OCI-LY3 (cell line): ENCODE measurements around the gene JCHAIN.

Source experiments
- H2AFZ ChIP-seq: fragments of 200-600, 300-600 bp; shearing (Covaris generic); 2 replicates; pipeline ENCODE4 v1.6.0; 2014; ENCODE audit warnings: antibody characterized with exemption, low read depth, low read length
- H3K27ac ChIP-seq: fragments of 200-600, 300-600 bp; sonication (generic); 2 replicates; pipeline ENCODE4 v1.5.1; 2014; ENCODE audit warnings: mild to moderate bottlenecking, low read length, moderate library complexity, mixed read lengths
- H3K27me3 ChIP-seq: fragments of 200-600, 300-600 bp; sonication (generic); 2 replicates; pipeline ENCODE4 v1.6.1; 2014; ENCODE audit warnings: low read depth, low read length, mixed read lengths
- H3K36me3 ChIP-seq: fragments of 200-600, 300-600 bp; sonication (generic); replicated peaks from 2 replicates; pipeline ENCODE3; 2014; ENCODE audit warnings: low read depth, low read length, mixed read lengths
- H3K4me1 ChIP-seq: fragments of 300-600, 200-600 bp; sonication (generic); 2 replicates; pipeline ENCODE4 v1.6.1; 2014; ENCODE audit warnings: low read length, mixed read lengths
- H3K4me2 ChIP-seq: fragments of 200-600, 300-600 bp; sonication (generic); 2 replicates; pipeline ENCODE4 v1.6.1; 2014; ENCODE audit warnings: low read length, mixed read lengths
- H3K4me3 ChIP-seq: fragments of 300-600, 200-600 bp; sonication (generic); 2 replicates; pipeline ENCODE4 v1.5.1; 2014; ENCODE audit warnings: antibody characterized with exemption, mild to moderate bottlenecking, low read length, moderate library complexity
- H3K79me2 ChIP-seq: fragments of 300-600, 200-600 bp; shearing (Covaris generic); 2 replicates; pipeline ENCODE4 v1.6.1; 2014; ENCODE audit warnings: mild to moderate bottlenecking, low read length, mixed read lengths
- H3K9ac ChIP-seq: fragments of 300-600, 200-600 bp; shearing (Covaris generic); 2 replicates; pipeline ENCODE4 v1.6.0; 2014; ENCODE audit warnings: mild to moderate bottlenecking, low read length, moderate library complexity
- H3K9me3 ChIP-seq: fragments of 200-600, 300-600 bp; shearing (Covaris generic); 2 replicates; pipeline ENCODE4 v1.6.1; 2014; ENCODE audit warnings: low read length, mixed read lengths; ENCODE audit not compliant: insufficient read depth
- H4K20me1 ChIP-seq: fragments of 200-600, 300-600 bp; sonication (generic); 2 replicates; pipeline ENCODE4 v1.6.1; 2016; ENCODE audit warnings: low read length, mixed read lengths; ENCODE audit not compliant: insufficient read depth
- CTCF ChIP-seq: fragments of 200-600, 300-600 bp; sonication (generic); IDR thresholded peaks from 2 replicates; pipeline ENCODE4 v1.5.1; 2014; ENCODE audit warnings: antibody characterized with exemption, low read length, low read depth
- EZH2phosphoT487 ChIP-seq: fragments of 200-600 bp; shearing (Covaris generic); IDR thresholded peaks from 2 replicates; pipeline ENCODE4 v1.6.1; 2018; ENCODE audit warnings: antibody characterized with exemption, mixed run types, low read depth

JCHAIN gene

DNA sequence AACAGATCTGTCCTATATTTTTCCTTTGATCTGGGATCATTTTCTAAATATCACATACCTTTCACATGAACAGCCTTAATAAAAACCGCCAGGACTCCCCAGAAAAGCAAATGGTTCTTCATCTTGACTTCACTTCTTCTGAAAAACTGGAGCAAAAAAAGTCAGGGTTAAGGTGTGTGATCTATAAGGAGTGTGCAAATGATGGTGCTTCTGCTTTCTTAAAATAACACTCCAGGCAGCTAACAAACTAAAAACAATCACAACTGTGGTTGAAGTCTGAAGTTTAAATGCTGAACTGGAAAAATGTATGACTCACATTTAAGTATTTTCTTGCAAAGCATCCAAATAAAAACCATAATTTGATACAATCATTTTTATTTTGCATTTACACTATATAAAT lies at the start of gene JCHAIN:
Gene JCHAIN, minus strand, starts transcription at position 140 of the 400 bp plus-strand sequence. Its CDS starts 18 bp downstream, at position 122.
- TF ChIP-seq CTCF: no peak
- no peak for TF ChIP-seq EZH2phosphoT487
- Histone ChIP-seq H3K79me2 (no peaks in the 10 kb centered on the region), H3K4me2 (no peak within 1 kb of the TSS), H3K4me1 (peaks cover 16% of the 10 kb centered on the region), H3K4me3 (no peak within 1 kb of the TSS), H3K9ac (no peak within 1 kb of the TSS), H4K20me1 (no peaks in the 10 kb centered on the region), H2AFZ (no peak within 1 kb of the TSS), H3K36me3 (no peaks in the 10 kb centered on the region), H3K9me3 (no peaks in the 10 kb centered on the region), H3K27ac (no peak within 1 kb of the TSS), H3K27me3 (no peaks in the 10 kb centered on the region)

- no peaks in the 10 kb centered on the region for H3K36me3 ChIP-seq
- no peaks in the 10 kb centered on the region for H4K20me1 ChIP-seq
- TF ChIP-seq EZH2phosphoT487 (no peak), CTCF (no peak)
- H3K9ac ChIP-seq: peak overlapping the region; percentile 70
- H2AFZ ChIP-seq: no peak overlapping the region
- H3K79me2 ChIP-seq: peaks cover 68% of the 10 kb centered on the region
- H3K4me2 ChIP-seq: peak overlapping the region; percentile 86
- H3K9me3 ChIP-seq: no peaks in the 10 kb centered on the region
- no peaks in the 10 kb centered on the region for H3K27me3 ChIP-seq
- H3K27ac ChIP-seq: peak overlapping the region; percentile 95
- H3K4me1 ChIP-seq: peaks cover 67% of the 10 kb centered on the region
- peak overlapping the region; percentile 64 for H3K4me3 ChIP-seq
Measured at GRCh38 chr4:70715097-70715496, 48.8 kb upstream of the JCHAIN start.

- peak overlapping the region; percentile 95 for H3K27ac ChIP-seq
- H2AFZ ChIP-seq: no peak overlapping the region
- H3K4me3 ChIP-seq: peak overlapping the region; percentile 64
Measured at GRCh38 chr4:70714079-70714887, 48.0 kb upstream of the JCHAIN start.

More at GRCh38 chr4:70714079-70714887, 48.0 kb upstream of the JCHAIN start:
- Histone ChIP-seq H3K36me3 (no peaks in the 10 kb centered on the region), H3K4me2 (peak overlapping the region; percentile 86), H3K9ac (peak overlapping the region; percentile 70), H3K27me3 (no peaks in the 10 kb centered on the region), H3K9me3 (no peaks in the 10 kb centered on the region), H3K79me2 (peaks cover 68% of the 10 kb centered on the region), H3K4me1 (peaks cover 74% of the 10 kb centered on the region), H4K20me1 (no peaks in the 10 kb centered on the region)
- no peak for TF ChIP-seq EZH2phosphoT487
- no peak for TF ChIP-seq CTCF
